ACHN (cell line): ENCODE data around the gene PRSS57.
"Not testable (repeated sequence)": the region's sequence is repeated elsewhere in the genome, so short reads cannot be mapped to it uniquely, and the experiment has no call there.

Experiments used
- DNase-seq: peaks from one replicate; pipeline ENCODE4 v3.0.0-alpha.2; 2015
- in situ Hi-C: cut with HindIII; loops from 2 replicates; pipeline ENCODE4 v1.10.0; 2017; ENCODE audit warnings: low sequenced_read_pairs, low pct_ligation_motif_present, low pct_unique_long_range_greater_than_20kb

The PRSS57 gene

GRCh38 chr19:703329-703650 is 8.0 kb upstream of the PRSS57 start:
- in situ Hi-C loops, result no loop called here
- DNase-seq, result no peak

- DNase-seq, in situ Hi-C loops: not testable (repeated sequence)
Measured at GRCh38 chr19:702847-703246, 7.6 kb upstream of the PRSS57 start.

- DNase-seq, in situ Hi-C loops: not testable (repeated sequence)
Measured at GRCh38 chr19:699885-700284, 4.6 kb upstream of the PRSS57 start.

GRCh38 chr19:698529-698928 is 3.3 kb upstream of the PRSS57 start:
- DNase-seq, in situ Hi-C loops: not testable (repeated sequence)

- DNase-seq, result no peak
- in situ Hi-C loops, result no loop called here
Measured at GRCh38 chr19:694481-695351, 536 bp downstream of the PRSS57 start.

- DNase-seq, result no peak
- in situ Hi-C loops, result no loop called here
Measured at GRCh38 chr19:690203-690602, 5.0 kb downstream of the PRSS57 start.

- in situ Hi-C loops, result no loop called here
Measured at GRCh38 chr19:688992-689391, 6.3 kb downstream of the PRSS57 start.

GRCh38 chr19:688214-688613 is 7.0 kb downstream of the PRSS57 start:
- no peak for DNase-seq
- in situ Hi-C loops, result no loop called here

More at GRCh38 chr19:688992-689391, 6.3 kb downstream of the PRSS57 start:
- DNase-seq, result no peak

GRCh38 chr19:687569-688166 is 7.6 kb downstream of the PRSS57 start:
- in situ Hi-C loops, result no loop called here

GRCh38 chr19:686589-687297 is 8.5 kb downstream of the PRSS57 start:
- in situ Hi-C loops, result no loop called here
- DNase-seq, result no peak

More at GRCh38 chr19:687569-688166, 7.6 kb downstream of the PRSS57 start:
- no peak for DNase-seq

- in situ Hi-C loops, result no loop called here
- no peak for DNase-seq
Measured at GRCh38 chr19:685454-685931, 9.8 kb downstream of the PRSS57 start.

GRCh38 chr19:682678-683320 is 12.5 kb downstream of the PRSS57 start:
- no peak for DNase-seq
- in situ Hi-C loops, result no loop called here

GRCh38 chr19:681029-682019 is 13.9 kb downstream of the PRSS57 start:
- DNase-seq, result peak; percentile 81

GRCh38 chr19:680287-681028 is 14.8 kb downstream of the PRSS57 start:
- DNase-seq, result peak; percentile 92
- in situ Hi-C loops, result no loop called here

More at GRCh38 chr19:681029-682019, 13.9 kb downstream of the PRSS57 start:
- in situ Hi-C loops, result no loop called here

GRCh38 chr19:679418-680286 is 15.6 kb downstream of the PRSS57 start:
- in situ Hi-C loops, result no loop called here
- peak; percentile 67 for DNase-seq

GRCh38 chr19:678791-679388 is 16.4 kb downstream of the PRSS57 start:
- in situ Hi-C loops, result no loop called here
- DNase-seq, result no peak
